ENCODE data around the gene ABHD12. TPM values are rescaled to one million over a fixed set of nuclear protein-coding genes. Genes with fewer than 3 reads are reported as not detected.
"Not testable (repeated sequence)": the region's sequence is repeated elsewhere in the genome, so short reads cannot be mapped to it uniquely, and the experiment has no call there.

Gene ABHD12
- total RNA-seq, 1 experiment from 2014 or later: 78.9 TPM

DNA sequence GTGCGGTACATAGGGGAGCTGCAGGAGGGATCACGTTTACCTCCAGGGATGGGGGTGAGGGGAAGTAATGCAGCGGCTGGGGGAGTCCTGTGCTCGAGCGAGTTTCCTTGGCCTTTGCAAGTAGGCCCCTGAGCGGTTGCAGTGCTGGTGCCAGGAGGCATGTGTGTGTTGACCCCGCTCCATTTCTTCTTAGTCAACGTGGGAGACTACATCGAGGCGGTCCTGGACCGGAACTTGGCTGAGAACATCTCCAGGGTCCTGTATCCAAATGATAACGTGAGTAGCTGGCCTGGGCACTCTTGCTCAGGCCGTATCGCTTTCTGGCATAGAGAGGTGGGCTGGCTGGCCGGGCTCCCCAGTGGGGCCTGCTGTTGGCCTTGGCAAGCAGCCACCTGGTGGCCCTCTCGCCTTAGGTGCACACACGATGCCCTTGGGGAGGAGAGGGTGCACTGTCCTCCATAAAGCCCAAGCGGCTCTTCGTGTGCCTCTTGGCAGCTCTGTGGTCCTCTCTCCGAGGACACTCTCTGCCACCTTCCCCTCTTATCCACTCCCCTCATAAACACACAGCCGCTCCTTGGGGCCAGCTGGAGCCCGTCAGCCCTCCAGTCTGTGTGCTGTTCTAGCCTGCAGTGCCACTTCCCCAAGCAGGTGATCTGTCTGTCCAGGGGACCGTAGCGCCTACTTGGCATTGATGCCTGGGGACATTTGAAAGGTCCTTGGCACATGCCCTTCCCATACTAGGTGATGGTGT is 113.4 kb downstream of the ABHD12 start:
- no peak for DNase-seq (ENCODE audit: low read depth)

DNA sequence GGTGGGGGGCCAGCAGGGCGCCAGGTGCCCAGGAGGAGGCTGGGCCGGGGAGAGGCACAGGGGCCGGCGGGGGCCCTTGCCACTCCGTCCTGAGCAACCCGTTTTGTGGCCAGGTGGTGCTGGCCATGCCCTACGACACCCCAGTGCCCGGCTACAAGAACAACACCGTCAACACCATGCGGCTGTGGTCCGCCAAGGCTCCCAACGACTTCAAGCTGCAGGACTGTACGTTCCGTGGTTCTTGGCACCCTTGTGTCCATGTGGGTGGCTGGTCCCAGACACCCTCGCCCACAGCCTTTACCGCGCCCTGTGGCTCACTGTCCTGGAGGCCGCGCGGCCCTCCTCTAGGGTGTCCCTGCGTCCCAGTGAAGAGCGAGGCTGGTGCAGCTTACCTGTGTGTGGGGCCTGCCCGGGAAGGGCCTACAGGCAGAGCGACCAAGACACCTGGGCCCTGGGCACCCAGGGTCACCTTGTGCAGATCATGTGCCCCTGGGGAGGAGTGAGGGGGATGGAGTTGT is 114.0 kb downstream of the ABHD12 start:
- DNase-seq (ENCODE audit: low read depth): no peak

DNA sequence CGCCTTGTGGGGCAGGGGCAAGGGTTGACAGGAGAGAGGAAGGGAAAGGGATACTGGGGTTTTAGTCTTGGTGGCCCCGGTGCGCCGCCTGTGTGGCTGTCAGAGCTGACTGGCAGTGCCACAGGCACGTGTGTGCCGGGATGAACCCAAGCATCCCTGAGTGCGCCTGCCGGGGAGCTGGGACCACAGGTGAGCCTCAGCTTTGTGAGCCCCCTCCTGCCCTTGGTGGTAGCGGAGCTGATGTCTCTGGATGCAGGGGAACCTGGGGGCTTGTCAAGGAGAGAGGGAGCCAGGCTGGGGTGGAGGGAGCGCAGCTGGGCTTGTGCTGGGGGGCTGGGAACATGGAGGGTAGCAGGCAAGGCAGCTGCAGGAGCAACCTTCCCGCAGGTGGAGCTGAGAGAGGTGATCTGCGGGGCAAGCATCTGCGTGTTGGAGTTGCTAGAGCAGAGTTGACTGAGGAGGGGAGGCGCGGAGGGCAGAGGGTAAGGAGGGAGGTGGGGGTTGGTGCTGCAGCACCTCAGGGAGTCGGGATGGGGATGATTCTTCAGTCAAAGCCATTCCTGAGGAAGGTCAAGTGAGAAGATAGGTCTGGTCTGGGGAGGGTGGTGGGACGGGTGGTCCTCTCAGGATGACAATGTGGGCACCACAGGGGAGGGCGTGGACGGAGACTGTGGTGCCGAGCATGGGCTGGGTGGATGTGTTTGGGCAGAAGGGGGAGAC is 114.7 kb downstream of the ABHD12 start:
- no peak for DNase-seq (ENCODE audit: low read depth)

DNA sequence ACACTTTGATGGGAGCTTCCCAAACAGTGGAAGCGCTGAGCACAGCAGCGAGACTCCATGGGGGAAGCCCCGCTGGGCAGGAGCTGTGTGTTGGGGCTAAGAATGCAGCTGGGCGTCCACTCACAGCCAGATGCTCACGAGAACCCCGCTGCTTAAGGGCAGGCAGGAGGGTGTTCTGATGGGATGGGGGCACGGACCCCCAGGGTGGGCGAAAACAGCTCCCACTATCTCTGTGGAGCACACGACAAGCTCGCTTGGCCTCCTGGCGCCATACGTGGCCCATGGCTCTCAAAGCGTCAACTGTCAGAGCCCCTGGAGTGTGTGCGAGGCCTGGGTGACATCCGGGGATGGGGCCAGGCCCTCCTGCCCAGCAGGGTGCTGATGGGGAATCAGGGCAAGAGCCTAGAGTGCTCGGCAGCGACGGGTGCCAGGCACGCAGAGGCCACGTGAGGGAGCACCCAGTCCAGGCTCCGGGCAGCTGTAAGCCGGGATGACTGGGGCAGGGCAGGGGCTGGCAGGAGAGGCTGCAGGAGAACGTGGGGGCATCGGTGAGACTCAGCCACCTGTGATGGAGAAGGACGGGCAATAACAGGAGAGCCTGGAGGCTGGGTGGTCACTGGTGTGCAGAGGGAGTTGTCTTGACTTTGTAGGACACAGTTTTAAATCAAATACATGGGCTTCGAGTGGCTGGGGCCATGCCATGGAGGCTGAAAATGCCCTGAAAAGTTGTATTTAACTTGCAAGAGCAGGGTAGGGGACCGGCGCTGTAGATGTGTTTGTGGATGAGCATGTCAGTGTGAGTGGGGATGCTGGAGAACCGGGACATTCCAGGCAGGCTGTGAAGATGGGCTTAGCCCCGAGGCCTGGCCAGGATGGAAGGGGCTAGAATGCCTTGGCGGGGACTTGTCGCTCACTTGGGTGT is 115.5 kb downstream of the ABHD12 start:
- no peak for DNase-seq (ENCODE audit: low read depth)

DNA sequence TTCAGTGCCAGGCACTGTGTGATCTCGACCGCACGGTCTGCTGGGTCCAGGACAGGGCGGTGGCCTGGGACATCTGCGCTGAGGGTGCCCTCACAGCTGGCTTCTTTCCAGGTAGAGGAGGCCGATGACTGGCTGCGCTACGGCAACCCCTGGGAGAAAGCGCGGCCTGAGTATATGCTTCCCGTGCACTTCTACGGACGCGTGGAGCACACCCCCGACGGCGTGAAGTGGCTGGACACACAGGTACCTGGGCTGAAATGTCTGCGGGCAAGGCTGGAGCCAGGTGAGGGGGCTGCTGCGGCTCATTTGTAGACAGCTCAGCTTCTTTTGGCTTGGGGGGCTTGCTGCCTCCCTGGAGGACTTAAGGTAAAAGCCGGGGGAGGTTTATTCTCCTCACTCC is 116.2 kb downstream of the ABHD12 start:
- no peak for DNase-seq (ENCODE audit: low read depth)

DNA sequence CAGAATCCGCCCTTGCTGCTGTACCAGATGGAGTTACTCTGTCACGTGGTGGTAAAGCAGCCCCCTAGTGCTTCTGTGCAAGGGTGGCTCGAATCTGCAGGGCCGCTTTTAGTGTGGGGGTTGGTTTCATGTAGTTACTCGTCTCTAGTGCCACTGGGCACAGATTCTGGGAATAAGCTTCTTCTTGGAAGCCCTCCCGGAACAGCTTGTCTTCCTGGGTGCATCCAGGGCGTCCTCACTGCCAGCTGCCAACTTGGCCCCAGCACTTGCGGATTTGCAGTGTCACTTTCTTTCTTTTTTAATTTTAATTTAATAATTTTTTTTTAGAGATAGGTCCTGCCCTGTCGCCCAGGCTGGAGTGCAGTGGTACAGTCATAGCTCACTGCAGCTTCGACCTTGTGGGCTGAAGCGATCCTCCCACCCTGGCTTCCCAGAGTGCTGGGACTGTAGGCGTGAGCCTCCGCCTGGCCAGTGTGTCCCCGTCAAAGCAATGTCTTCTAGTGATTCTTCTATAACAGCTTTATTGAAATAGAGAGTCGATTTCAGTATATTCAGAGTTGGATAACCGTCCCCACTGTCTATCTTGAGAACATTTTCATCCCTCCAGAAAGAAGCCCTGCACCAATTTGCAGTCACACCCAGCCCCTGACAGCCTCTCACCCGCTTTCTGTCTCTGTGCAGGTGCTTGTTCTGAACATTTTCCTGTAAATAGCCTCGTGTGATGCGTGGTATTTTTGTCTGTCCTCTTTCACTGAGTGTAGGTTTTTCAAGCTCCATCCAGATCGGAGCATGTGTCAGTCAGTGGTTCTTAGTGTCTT is 116.9 kb downstream of the ABHD12 start:
- DNase-seq (ENCODE audit: low read depth): no peak

DNA sequence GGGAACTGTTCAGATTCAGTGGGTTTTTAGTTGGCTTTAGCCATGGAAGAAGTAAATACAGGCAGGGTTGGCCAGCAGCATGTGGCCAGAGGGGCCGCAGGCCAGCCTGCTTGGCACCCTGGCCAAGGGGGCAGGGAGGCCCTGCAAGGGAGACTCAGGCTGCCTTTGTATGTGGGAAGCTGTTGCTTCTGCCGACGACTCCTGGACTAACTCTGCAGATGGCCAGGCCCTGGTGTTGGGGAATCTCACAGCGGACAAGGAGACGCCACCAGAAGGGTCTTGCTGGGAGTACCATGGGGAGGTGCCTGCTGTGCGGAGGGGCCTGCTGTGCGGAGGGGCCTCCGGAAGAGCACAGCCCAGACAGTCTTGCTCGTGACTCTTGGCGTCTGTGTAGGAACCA is 117.6 kb downstream of the ABHD12 start:
- DNase-seq (ENCODE audit: low read depth): no peak

DNA sequence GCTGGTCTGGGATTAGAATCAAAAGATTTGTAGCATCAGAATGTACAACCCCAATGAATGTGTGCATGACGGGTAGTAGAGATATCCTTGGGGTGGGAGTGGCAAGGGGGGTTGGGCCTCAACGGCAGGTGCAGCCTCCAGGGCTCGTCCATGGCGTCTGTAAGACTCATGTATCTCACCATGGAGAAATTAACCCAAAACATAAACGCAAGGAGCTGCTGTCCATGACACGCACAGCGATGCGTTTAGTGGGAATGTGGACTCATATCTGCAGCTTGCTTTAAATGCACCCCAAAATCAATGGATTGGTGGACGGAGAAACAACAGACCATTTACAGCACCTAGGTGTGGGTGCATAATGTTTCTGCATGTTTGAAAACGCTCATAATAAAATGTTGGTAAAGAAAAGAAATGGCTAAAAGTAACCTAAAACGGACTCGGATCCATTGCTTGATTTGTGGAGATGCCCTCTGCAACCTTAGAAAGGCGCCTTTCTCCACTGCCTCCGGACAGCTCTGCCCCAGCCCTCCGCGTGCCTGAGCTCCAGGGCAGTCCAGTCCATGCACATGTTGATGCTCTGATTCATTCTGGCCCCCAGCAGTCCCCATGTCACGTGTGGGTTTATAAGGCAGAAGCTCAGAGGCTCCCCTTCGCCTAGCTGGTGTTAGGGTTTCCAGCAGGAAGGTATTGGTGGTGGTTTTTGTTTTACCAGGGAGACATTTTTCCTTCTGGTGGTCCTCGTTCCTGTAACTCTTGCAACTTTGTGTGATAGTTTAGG is 118.2 kb downstream of the ABHD12 start:
- peak; percentile 24 for DNase-seq (ENCODE audit: low read depth)

DNA sequence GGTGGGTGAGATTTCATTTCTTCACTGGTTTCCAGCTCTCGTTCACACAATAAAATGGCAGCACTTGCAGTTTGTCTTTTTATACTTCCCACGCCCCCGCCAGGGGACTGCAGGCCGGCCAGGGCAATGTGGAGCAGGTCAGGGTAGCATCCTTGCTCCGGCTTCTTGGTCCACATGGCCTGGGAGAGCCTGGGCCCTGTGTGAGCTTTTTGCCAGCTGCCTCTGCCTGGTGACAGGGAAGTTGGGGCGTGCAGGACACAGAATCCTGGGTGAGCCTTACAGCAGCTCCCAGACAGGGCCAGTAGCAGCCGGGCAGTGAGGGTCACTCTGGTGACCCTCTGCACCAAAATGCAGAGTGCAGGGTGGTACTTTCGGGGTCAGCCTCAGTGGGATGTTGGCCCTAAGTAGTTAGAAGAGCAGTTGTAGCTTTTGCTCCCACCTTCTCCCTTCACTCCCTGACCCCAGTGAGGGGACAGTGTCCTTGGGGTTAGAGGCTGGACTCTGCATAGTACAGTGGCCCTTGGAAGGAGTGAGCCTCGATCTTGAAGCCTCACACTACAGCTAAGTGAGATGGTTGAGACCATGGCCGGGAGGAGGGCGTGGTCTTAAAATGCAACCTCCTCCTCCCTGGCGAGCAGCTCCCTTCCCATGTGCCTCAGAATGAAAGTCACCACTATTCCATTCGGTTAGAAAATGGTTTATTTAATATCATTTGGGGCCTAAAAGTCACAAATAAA is 119.0 kb downstream of the ABHD12 start:
- DNase-seq (ENCODE audit: low read depth): no peak

DNA sequence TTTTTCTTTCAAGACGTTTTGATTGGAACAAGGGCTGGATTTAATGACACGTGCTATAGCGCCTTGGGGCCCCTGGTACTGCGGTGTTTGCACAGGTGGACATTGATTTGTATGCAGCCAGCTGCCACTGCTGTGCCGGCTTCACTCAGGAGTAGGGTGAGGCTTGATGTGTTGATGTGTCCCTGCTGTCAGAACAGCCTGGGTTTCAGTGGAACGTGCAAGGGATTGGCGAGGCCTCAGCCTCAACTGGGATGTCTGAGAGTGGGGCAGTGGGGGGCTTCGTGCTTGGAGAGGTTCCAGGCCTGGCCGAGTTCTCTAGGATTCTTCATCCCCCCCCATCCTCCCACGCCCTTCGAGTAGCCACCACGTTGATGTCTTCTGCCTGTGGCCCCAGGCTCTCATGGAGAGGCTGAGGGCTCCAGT is 119.8 kb downstream of the ABHD12 start:
- no peak for DNase-seq (ENCODE audit: low read depth)

DNA sequence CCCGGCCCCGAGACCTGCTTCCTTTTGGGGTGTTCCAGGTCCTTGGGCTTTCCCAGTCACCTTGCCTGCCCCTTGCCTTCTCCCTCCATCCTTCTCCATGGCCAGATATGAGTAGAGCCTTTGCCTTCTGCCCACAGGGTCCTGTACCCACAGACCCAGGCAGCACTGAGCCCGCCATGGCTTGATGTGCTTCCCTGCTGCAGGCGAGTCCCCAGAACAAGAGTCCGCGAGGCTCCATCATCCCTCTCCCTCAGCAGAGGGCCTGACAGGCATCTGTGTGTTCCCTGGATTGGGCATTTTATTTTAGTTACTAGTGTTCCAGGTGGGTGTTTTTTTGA is 120.8 kb downstream of the ABHD12 start:
- DNase-seq (ENCODE audit: low read depth): no peak

DNA sequence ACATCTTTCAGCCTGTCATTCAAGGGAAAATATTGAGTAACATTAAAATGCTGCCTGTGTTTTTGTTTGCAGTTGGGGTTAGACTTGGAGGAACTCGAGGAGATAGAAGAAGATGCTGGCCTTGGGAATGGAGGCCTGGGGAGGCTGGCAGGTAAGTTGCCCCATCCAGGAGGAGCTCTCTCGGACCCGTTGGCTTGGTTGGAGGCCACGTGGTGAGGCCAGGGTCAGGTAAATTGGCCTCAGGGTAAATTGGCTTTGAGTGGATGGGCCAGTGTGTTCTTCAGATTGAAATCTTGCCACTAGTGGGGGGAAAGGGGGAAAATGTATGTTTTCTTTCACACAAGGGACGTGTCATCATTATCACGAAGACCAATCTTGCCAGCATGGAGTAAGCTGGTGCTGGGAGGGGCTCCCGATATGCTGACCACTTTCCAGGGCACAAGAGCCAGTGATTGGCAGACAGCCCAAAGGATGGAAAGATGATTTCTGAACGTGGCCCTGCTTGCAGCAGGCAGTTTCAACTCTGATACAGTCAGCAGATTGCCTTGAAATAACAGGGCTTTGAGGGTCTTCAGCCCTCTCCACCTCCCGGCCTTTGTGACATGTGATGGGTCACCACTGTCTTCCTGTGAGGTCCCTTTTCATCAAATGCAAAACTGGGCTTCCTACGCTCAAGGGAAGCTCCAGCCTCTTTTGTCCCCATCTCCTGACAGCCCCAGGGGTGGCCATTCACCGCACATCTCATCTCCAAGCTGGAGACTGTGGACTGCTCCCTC is 121.4 kb downstream of the ABHD12 start:
- DNase-seq (ENCODE audit: low read depth): no peak

DNA sequence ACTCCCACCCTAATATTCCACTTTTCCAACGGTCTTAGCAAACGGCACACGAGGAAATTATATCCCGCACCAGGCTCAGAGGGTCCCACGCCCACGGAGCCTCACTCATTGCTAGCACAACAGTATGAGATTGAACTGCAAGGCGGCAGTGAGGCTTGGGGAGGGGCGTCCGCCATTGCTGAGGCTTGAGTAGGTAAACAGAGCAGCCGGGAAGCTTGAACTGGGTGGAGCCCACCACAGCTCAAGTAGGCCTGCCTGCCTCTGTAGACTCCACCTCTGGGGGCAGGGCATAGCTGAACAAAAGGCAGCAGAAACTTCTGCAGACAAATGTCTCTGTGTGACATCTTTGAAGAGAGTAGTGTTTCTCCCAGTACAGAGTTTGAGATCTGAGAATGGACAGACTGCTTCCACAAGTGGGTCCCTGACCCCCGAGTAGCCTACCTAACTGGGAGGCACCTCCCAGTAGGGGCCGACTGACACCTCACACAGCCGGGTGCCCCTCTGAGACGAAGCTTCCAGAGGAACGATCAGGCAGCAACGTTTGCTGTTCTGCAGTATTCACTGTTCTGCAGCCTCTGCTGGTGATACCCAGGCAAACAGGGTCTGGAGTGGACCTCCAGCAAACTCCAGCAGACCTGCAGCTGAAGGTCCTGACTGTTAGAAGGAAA is 129.7 kb downstream of the ABHD12 start:
- DNase-seq (ENCODE audit: low read depth): not testable (repeated sequence)

DNA sequence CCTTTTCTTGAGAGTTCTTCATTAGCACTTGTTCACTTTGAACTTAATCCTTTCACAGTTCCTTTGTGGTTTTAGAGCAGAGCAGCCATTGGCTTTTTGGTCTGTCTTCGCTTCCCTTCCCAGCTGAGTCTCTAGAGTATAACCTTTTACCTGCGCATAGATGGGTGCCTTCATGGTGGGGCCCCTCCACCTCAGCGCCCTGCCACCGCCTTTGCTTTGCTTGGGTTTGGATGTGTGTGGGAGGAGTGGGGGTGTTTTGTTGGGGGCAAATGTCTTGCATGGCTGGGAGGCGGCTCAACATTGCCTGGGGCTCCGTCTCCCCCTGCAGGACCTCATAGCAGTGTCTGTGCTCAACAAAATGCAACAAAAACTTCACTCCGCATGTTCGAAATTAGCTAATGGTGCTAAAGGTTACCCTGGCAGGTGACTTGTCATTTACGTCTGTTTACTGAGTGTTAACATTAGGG is 130.8 kb downstream of the ABHD12 start:
- no peak for DNase-seq (ENCODE audit: low read depth)

DNA sequence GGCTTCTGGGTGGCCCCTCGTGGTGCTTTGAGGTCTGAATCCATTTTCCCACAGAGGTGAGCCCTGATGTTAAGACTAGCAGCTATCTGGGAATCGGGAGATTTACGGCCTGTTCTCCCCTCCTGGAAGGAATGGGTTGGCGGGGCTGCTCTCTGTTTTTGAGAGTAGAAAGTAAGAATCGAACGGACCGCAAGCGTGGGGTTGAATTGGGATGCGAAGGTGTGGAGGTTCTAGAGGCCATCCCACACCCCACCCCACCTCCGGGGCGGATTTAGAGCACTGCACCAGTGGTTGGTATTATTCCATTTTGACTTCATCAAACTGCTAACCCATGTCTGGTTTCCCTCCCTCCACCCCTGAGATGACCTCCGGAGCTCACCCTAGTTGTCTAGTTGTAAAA is 131.3 kb downstream of the ABHD12 start:
- no peak for DNase-seq (ENCODE audit: low read depth)

DNA sequence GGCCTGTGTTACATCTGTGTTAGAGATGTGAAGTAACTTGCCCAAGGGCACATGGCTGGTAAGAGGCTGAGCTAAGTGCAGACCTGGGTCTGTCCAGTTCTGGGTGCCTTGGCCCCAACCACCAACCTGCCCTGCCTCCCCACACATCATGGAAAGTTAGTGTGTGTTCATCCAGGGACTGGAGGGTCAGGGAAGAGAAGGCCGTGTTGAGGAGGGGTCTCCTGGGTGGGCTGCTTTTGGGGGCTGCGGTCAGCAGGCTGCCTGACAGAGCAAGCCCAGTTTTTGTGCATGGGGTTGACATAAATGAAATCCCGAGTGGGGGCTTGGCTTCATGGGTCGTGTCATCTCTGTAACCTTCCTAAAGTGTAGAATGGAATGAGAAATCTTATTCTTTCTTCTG is 131.8 kb downstream of the ABHD12 start:
- no peak for DNase-seq (ENCODE audit: low read depth)

DNA sequence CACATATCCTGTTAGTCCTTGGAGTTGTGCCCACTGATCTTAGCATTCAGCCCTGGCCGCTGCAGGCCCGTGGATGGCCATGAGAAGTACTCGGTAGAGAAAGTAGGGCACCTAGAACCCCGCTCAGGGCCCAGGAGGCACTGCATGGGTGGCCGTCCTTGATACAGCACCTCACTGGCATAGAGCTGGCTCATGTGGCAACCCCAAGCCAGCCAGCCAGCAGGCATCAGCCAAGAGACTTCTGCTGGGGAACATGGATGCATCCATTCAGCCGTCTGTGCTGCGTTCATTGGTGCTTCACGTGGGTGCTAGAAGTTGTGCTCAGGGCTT is 132.2 kb downstream of the ABHD12 start:
- DNase-seq (ENCODE audit: low read depth): no peak

DNA sequence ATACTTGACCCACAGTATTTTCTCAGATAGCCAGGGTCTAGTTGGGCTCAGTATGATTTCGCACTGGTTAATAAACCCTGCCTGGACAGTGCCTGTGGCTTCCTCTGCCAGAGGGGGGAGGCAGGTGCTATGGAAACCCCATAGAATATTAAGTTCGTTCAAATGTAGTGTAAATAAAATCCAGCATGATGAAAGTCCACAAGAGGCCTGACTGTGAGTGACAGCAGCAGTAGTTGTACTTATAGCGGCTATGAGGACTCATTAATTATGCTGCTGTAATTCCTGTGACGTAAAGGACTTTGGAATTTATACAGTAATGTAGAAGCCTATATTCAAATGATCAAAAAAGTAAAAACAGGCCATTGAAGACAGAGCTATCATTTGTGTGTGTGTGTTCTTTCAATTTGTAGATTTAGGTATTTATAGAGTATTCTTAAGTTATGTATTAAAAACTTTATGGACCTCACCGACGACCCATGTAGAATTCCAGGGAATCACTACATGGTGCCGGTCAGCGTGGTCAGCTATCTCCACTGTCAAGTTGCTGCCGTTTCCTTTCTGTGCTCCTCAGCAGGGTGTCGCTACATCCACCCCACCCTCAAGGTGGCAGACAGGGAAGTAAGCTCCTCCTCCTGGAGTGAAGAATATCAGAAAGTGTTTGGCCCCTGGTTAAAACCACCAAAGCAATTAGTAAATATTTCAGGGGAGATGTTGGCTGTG is 132.7 kb downstream of the ABHD12 start:
- no peak for DNase-seq (ENCODE audit: low read depth)
